H9 (cell line): ENCODE results near the gene KCNMA1. TPM values are rescaled to one million over a fixed set of nuclear protein-coding genes. Genes with fewer than 3 reads are reported as not detected.

Experiments
- DNase-seq: peaks from one replicate; pipeline ENCODE4 v3.0.0-alpha.2; 2017
- H2AFZ ChIP-seq: one replicate; pipeline ENCODE4 v1.6.1; 2013; ENCODE audit warnings: mild to moderate bottlenecking, low read length, control low read depth, moderate library complexity
- H2AK5ac ChIP-seq: 2 replicates; pipeline ENCODE4 v1.6.1; 2013; ENCODE audit warnings: low read length, control low read depth, mixed read lengths; ENCODE audit not compliant: insufficient read length
- H2BK120ac ChIP-seq: one replicate; pipeline ENCODE4 v1.6.1; 2013; ENCODE audit warnings: low read depth, mild to moderate bottlenecking, low read length, control low read depth, inconsistent platforms; ENCODE audit not compliant: poor library complexity, severe bottlenecking
- H2BK12ac ChIP-seq: 2 replicates; pipeline ENCODE4 v1.6.1; 2013; ENCODE audit warnings: low read length, control low read depth, mixed read lengths, low read depth; ENCODE audit not compliant: insufficient read length
- H2BK15ac ChIP-seq: 2 replicates; pipeline ENCODE4 v1.6.1; 2013; ENCODE audit warnings: low read depth, low read length, control low read depth
- H2BK20ac ChIP-seq: one replicate; pipeline ENCODE4 v1.6.1; 2013; ENCODE audit warnings: low read depth, mild to moderate bottlenecking, low read length, control low read depth, inconsistent platforms; ENCODE audit not compliant: poor library complexity, severe bottlenecking
- H2BK5ac ChIP-seq: 2 replicates; pipeline ENCODE4 v1.6.1; 2013; ENCODE audit warnings: low read length, control low read depth, mixed read lengths; ENCODE audit not compliant: insufficient read length
- H3K14ac ChIP-seq: 2 replicates; pipeline ENCODE4 v1.6.1; 2013; ENCODE audit warnings: low read length, control low read depth; ENCODE audit not compliant: insufficient read depth
- H3K18ac ChIP-seq: 2 replicates; pipeline ENCODE4 v1.6.1; 2013; ENCODE audit warnings: low read depth, mild to moderate bottlenecking, mixed read lengths, low read length, control low read depth; ENCODE audit not compliant: insufficient read length
- H3K23ac ChIP-seq: 2 replicates; pipeline ENCODE4 v1.6.1; 2013; ENCODE audit warnings: low read length, control low read depth, mixed read lengths, low read depth; ENCODE audit not compliant: insufficient read length
- H3K23me2 ChIP-seq: 2 replicates; pipeline ENCODE4 v1.6.1; 2013; ENCODE audit warnings: low read depth, mild to moderate bottlenecking, mixed read lengths, low read length, control low read depth; ENCODE audit not compliant: insufficient read length, poor library complexity, severe bottlenecking
- H3K27ac ChIP-seq: 2 replicates; pipeline ENCODE4 v1.5.1; 2013; ENCODE audit warnings: low read length, control low read depth, mixed read lengths, low read depth; ENCODE audit not compliant: insufficient read length
- H3K27me3 ChIP-seq: 2 replicates; pipeline ENCODE4 v1.6.1; 2013; ENCODE audit warnings: low read length, control low read depth, inconsistent platforms; ENCODE audit not compliant: insufficient read depth
- H3K4ac ChIP-seq: 2 replicates; pipeline ENCODE4 v1.6.1; 2013; ENCODE audit warnings: low read depth, mild to moderate bottlenecking, control low read depth, inconsistent platforms, low read length, moderate library complexity
- H3K4me1 ChIP-seq: 2 replicates; pipeline ENCODE4 v1.6.1; 2013; ENCODE audit warnings: low read length, control low read depth, inconsistent platforms; ENCODE audit not compliant: insufficient read depth
- H3K4me2 ChIP-seq: 2 replicates; pipeline ENCODE4 v1.6.1; 2013; ENCODE audit warnings: low read length, control low read depth, mixed read lengths; ENCODE audit not compliant: insufficient read length, insufficient read depth
- H3K56ac ChIP-seq: 2 replicates; pipeline ENCODE4 v1.6.1; 2013; ENCODE audit warnings: low read depth, mild to moderate bottlenecking, mixed read lengths, low read length, control low read depth; ENCODE audit not compliant: insufficient read length
- H3K79me1 ChIP-seq: 2 replicates; pipeline ENCODE4 v1.6.1; 2013; ENCODE audit warnings: low read depth, mild to moderate bottlenecking, moderate library complexity, low read length, control low read depth, inconsistent platforms; ENCODE audit not compliant: insufficient read depth, poor library complexity, severe bottlenecking
- H3K79me2 ChIP-seq: 2 replicates; pipeline ENCODE4 v1.6.1; 2013; ENCODE audit warnings: low read length, control low read depth, inconsistent platforms; ENCODE audit not compliant: insufficient read depth
- H3K9ac ChIP-seq: 2 replicates; pipeline ENCODE4 v1.6.1; 2013; ENCODE audit warnings: low read length, control low read depth, mixed read lengths; ENCODE audit not compliant: insufficient read length; ENCODE audit errors: extremely low read depth
- H3K9me3 ChIP-seq: one replicate; pipeline ENCODE4 v1.6.1; 2013; ENCODE audit warnings: low read depth, low read length, inconsistent platforms; ENCODE audit not compliant: control insufficient read depth
- H3T11ph ChIP-seq: one replicate; pipeline ENCODE4 v1.6.1; 2013; ENCODE audit warnings: mild to moderate bottlenecking, low read length, control low read depth, inconsistent platforms
- H4K20me1 ChIP-seq: one replicate; pipeline ENCODE4 v1.6.1; 2013; ENCODE audit not compliant: control insufficient read depth, insufficient read length, insufficient read depth
- H4K5ac ChIP-seq: 2 replicates; pipeline ENCODE4 v1.6.1; 2013; ENCODE audit warnings: low read depth, mild to moderate bottlenecking, mixed read lengths, low read length, control low read depth; ENCODE audit not compliant: insufficient read length
- H4K8ac ChIP-seq: replicated peaks from 2 replicates; pipeline ENCODE4 v1.6.1; 2013; ENCODE audit warnings: low read length, control low read depth, mixed read lengths, low read depth; ENCODE audit not compliant: insufficient read length
- H4K91ac ChIP-seq: 2 replicates; pipeline ENCODE4 v1.6.1; 2013; ENCODE audit warnings: low read depth, mild to moderate bottlenecking, moderate library complexity, mixed read lengths, low read length, control low read depth; ENCODE audit not compliant: insufficient read length
- H3K27ac Mint-ChIP-seq, 3 experiments: 2 replicates in 2 of 3; 3 replicates in 1 of 3; pipeline ENCODE4 v1.8.0; 2020 to 2021; ENCODE audit warnings: mixed read lengths in 3 of 3, mild to moderate bottlenecking in 1 of 3, moderate library complexity in 1 of 3
- H3K27me3 Mint-ChIP-seq: 2 replicates; pipeline ENCODE4 v1.8.0; 2021; ENCODE audit warnings: low read depth, mild to moderate bottlenecking, moderate library complexity, mixed read lengths
- H3K36me3 Mint-ChIP-seq, 3 experiments: 2 replicates in 2 of 3; 3 replicates in 1 of 3; pipeline ENCODE4 v1.8.0; 2020 to 2021; ENCODE audit warnings: low read depth in 3 of 3, mixed read lengths in 3 of 3; ENCODE audit not compliant: insufficient read depth in 1 of 3
- H3K4me1 Mint-ChIP-seq, 2 experiments: 2 replicates each; pipeline ENCODE4 v1.8.0; 2020; ENCODE audit warnings: mixed read lengths in 2 of 2
- H3K4me3 Mint-ChIP-seq, 2 experiments: 2 replicates in 1 of 2; 3 replicates in 1 of 2; pipeline ENCODE4 v1.8.0; 2020 to 2021; ENCODE audit warnings: mild to moderate bottlenecking in 2 of 2, mixed read lengths in 2 of 2, moderate library complexity in 1 of 2
- H3K9me3 Mint-ChIP-seq, 2 experiments: 2 replicates in 1 of 2; 3 replicates in 1 of 2; pipeline ENCODE4 v1.8.0; 2020; ENCODE audit warnings: mild to moderate bottlenecking in 2 of 2, mixed read lengths in 2 of 2, moderate library complexity in 1 of 2
- CTCF ChIP-seq: fragments of 200-600 bp; sonication (generic); conservative IDR thresholded peaks from 3 replicates; pipeline ENCODE4 v1.8.0; 2021; ENCODE audit warnings: antibody characterized with exemption, mild to moderate bottlenecking
- WGBS: extraction: QIAGEN DNeasy Blood & Tissue Kit; methylation state at CpG from one replicate; pipeline ENCODE4 v1.1.7; 2013; ENCODE audit warnings: missing lambda C conversion rate, low lambda C conversion rate, mixed read lengths; ENCODE audit not compliant: insufficient read length; ENCODE audit errors: extremely low coverage; 5-methylcytosine and 5-hydroxymethylcytosine counted together
- total RNA-seq: library from RNA; stranded (reverse); gene quantifications from 2 replicates; pipeline ENCODE4 v1.2.1, GENCODE V29; 2021

Gene KCNMA1
- total RNA-seq, 1 experiment from 2014 or later, result 2.0 TPM

- no peaks in the 10 kb centered on the region for H3K79me1 ChIP-seq
- no peak overlapping the region for H3K14ac ChIP-seq
- H2BK120ac ChIP-seq, result no peak overlapping the region
- no peak overlapping the region for H4K5ac ChIP-seq
- no CpG with 5 or more reads among the region's 2 CpGs for WGBS
- Mint-ChIP-seq H3K9me3 (no peaks in the 10 kb centered on the region), H3K4me1 (peaks cover 11 to 12% of the 10 kb centered on the region in 2 experiments), H3K36me3 (no peaks in the 10 kb centered on the region), H3K27me3 (no peaks in the 10 kb centered on the region; the same call in 1 of the 2 replicates), H3K4me3 (no peak overlapping the region), H3K27ac (no peak overlapping the region)
- no peak overlapping the region for H2BK20ac ChIP-seq
- no peak overlapping the region for H3K4ac ChIP-seq
- H3K23me2 ChIP-seq, result no peaks in the 10 kb centered on the region
- no peak overlapping the region for H2BK15ac ChIP-seq
- no peak for DNase-seq
- H2AFZ ChIP-seq, result no peak overlapping the region
- H3K79me2 ChIP-seq, result peaks cover 2% of the 10 kb centered on the region; the same call in 1 of the 2 replicates
- no peak overlapping the region for H3K23ac ChIP-seq
- no peaks in the 10 kb centered on the region for H4K20me1 ChIP-seq
- H3K4me1 ChIP-seq, result no peaks in the 10 kb centered on the region
- no peaks in the 10 kb centered on the region for H3K27me3 ChIP-seq
- no peak overlapping the region for H2BK12ac ChIP-seq
- no peak overlapping the region for H4K91ac ChIP-seq
- H3K9me3 ChIP-seq, result no peaks in the 10 kb centered on the region
- no peak overlapping the region for H3T11ph ChIP-seq
- no peak overlapping the region for H4K8ac ChIP-seq
- TF ChIP-seq CTCF, result no peak
- H2AK5ac ChIP-seq, result no peak overlapping the region
- H2BK5ac ChIP-seq, result no peak overlapping the region
- H3K18ac ChIP-seq, result no peak overlapping the region
- H3K9ac ChIP-seq, result no peak overlapping the region
- H3K27ac ChIP-seq, result no peak overlapping the region
- no peak overlapping the region for H3K56ac ChIP-seq
- H3K4me2 ChIP-seq, result no peak overlapping the region
These were observed 634.7 kb downstream of the KCNMA1 start for GRCh38 chr10:77002872-77003271.
